ENCODE data around the gene MIAT. TPM values are rescaled to one million over a fixed set of nuclear protein-coding genes. Genes with fewer than 3 reads are reported as not detected.
A peak's percentile ranks its signal among the peaks of the same experiment; 100 is the strongest.

The MIAT gene
- total RNA-seq, 4 donors from 2014 or later: 0.05 to 1.1 (median 0.41) TPM

DNA sequence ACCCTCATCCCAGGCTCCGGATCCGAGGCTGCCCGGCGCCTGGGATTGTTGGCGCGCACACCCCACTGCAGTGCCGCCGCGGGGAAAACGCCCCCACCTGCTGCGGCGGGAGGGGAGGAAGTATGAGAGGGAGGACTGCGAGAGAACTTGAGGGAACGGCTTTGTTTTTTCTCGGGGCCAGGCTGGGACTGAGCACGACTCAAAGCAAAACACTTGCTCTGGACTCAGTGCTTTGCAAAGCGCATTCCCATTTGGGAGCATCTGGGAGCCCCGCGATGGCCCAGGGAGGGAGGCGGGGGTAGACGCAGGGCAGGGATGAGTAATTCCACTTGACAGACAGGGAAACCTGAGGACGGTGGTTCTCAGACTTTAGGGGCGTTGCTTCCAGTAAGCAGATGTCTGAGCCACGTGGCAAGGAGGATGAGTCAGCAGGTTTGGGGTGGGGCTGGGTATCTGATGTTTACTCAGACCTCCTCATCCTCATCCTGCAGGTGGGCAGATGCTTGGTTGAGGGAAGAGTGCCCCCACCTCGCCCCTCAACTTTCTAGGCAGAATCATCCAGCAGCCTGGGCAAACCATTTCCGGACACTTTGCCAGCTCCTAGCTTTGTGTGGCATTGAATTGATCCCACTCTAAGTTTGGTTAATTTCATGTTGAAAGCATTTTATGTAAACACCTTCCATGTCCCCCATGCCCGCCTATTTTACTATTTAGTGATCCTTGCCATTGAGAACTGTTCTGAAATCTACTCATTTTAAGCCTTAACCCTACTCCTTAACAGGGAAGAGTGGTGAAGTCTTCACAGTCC, 1.5 kb downstream of the MIAT start:
- TF ChIP-seq POLR2A (IDR thresholded peaks at IDR 0.05) (no peak), POLR2AphosphoS5 (IDR thresholded peaks at IDR 0.05) (peak; percentile 46), EP300 (IDR thresholded peaks at IDR 0.05) (no peak)
- H3K9me3 ChIP-seq: no peaks in the 10 kb centered on the region
- peak; percentile 37 for ATAC-seq
- H3K4me3 ChIP-seq: peak overlapping the region in 1 of 2 donors; percentile 32
- H3K4me1 ChIP-seq: peaks cover 0 to 29% (median 23%) of the 10 kb centered on the region in 3 donors
- H3K36me3 ChIP-seq: no peaks in the 10 kb centered on the region
- H3K27ac ChIP-seq: no peak overlapping the region
- WGBS, 2 donors (ENCODE audit: low coverage in 1 of 2): 13 to 21% methylated on average over 5 to 8 of the region's 27 CpGs
- H3K27me3 ChIP-seq: peaks cover 96% of the 10 kb centered on the region

DNA sequence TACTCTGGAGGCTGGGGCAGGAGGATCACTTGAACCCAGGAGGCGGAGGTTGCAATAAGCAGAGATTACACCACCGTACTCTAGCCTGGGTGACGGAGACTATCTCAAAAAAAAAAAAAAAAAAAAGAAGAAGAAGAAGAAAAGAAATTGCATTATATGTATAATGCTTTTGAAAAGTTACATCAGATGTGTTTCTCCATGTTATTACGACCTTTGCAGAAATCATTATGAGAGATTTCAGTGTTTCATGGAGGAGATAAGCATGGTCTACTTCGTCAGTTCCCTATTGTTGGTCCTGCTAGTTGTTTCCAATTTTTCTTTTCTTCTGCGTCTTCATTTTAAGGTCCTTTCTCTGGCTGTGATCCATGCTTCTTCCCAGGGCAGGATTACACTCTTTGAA, 3.0 kb downstream of the MIAT start:
- Histone ChIP-seq H3K36me3 (no peaks in the 10 kb centered on the region), H3K9me3 (no peaks in the 10 kb centered on the region), H3K27me3 (peaks cover 95% of the 10 kb centered on the region), H3K27ac (no peak overlapping the region), H3K4me1 (peaks cover 0 to 29% (median 23%) of the 10 kb centered on the region in 3 donors), H3K4me3 (no peak overlapping the region)
- TF ChIP-seq EP300 (IDR thresholded peaks at IDR 0.05): no peak
- no peak for TF ChIP-seq POLR2AphosphoS5 (IDR thresholded peaks at IDR 0.05)
- TF ChIP-seq, protein P1, sequence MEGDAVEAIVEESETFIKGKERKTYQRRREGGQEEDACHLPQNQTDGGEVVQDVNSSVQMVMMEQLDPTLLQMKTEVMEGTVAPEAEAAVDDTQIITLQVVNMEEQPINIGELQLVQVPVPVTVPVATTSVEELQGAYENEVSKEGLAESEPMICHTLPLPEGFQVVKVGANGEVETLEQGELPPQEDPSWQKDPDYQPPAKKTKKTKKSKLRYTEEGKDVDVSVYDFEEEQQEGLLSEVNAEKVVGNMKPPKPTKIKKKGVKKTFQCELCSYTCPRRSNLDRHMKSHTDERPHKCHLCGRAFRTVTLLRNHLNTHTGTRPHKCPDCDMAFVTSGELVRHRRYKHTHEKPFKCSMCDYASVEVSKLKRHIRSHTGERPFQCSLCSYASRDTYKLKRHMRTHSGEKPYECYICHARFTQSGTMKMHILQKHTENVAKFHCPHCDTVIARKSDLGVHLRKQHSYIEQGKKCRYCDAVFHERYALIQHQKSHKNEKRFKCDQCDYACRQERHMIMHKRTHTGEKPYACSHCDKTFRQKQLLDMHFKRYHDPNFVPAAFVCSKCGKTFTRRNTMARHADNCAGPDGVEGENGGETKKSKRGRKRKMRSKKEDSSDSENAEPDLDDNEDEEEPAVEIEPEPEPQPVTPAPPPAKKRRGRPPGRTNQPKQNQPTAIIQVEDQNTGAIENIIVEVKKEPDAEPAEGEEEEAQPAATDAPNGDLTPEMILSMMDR (IDR thresholded peaks at IDR 0.05): no peak
- no peak for TF ChIP-seq POLR2A (IDR thresholded peaks at IDR 0.05)
- no peak for ATAC-seq
- 49 to 71% methylated on average over 2 to 6 of the region's 6 CpGs for WGBS, 2 donors (ENCODE audit: low coverage in 1 of 2)

DNA sequence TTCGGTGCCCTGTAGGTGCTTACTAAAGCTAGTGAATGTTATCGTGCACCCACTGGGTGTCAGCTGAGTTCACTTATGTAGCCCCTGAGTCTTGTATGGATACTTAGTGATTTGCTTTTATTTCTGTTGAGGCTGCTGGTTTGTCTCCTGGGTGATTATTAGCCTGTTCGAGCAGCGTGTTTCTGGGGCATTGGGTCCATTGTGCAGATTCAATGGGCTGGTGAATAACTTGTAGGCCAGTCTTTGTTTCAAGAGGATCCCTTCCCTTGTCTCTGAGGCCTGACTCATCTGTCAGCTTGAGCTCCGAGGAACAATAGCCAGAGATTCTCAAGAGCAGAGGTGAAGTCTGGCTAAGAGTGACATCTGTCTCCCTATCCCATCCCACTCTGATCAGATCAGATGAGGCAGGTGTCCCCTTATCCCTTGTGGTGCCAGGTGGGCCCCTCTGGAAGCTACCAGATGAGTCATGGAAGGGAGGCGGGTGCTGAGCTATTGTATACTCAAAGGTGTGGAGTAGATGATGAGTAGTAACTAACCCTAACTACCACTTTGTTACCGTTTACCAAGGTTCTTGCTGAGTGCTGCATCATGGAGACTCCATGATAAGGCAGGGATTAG, 3.7 kb downstream of the MIAT start:
- Histone ChIP-seq H3K9me3 (no peaks in the 10 kb centered on the region), H3K27me3 (peaks cover 91% of the 10 kb centered on the region), H3K27ac (no peak overlapping the region), H3K4me1 (peaks cover 0 to 29% (median 23%) of the 10 kb centered on the region in 3 donors), H3K4me3 (no peak overlapping the region), H3K36me3 (no peaks in the 10 kb centered on the region)
- ATAC-seq: no peak
- TF ChIP-seq EP300 (IDR thresholded peaks at IDR 0.05) (no peak), POLR2A (IDR thresholded peaks at IDR 0.05) (no peak), POLR2AphosphoS5 (IDR thresholded peaks at IDR 0.05) (no peak)
- TF ChIP-seq, protein P1 (IDR thresholded peaks at IDR 0.05): no peak
- WGBS, 2 donors (ENCODE audit: low coverage in 1 of 2): 77 to 83% methylated on average over 1 to 3 of the region's 7 CpGs

DNA sequence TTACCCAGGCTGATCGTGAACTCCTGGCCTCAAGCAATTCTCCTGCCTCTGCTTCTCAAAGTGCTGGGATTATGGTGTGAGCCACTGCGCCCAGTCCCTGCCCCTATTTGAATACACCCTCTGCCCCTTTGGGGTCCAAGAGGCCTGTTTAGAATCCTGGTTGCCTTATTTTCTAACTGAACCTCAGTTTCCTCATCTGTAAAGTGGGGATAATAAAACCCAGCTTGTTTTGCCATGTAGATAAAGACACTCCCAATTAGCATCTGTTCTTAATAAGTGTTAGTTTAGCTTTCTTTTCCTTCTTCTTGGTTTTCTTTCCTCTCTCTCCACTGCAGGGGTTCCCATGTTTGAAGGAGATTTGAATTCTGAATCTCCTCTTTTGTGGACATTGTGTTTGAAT, 4.8 kb downstream of the MIAT start:
- ATAC-seq: no peak
- peaks cover 0 to 24% (median 20%) of the 10 kb centered on the region in 3 donors for H3K4me1 ChIP-seq
- 86% methylated on average over 1 of the region's 2 CpGs; no CpG with 5 or more reads in 1 of the 2 donors for WGBS, 2 donors (ENCODE audit: low coverage in 1 of 2)
- TF ChIP-seq POLR2AphosphoS5 (IDR thresholded peaks at IDR 0.05) (no peak), EP300 (IDR thresholded peaks at IDR 0.05) (no peak), POLR2A (IDR thresholded peaks at IDR 0.05) (no peak)
- TF ChIP-seq, protein P1 (IDR thresholded peaks at IDR 0.05): no peak
- H3K36me3 ChIP-seq: no peaks in the 10 kb centered on the region
- no peak overlapping the region for H3K4me3 ChIP-seq
- H3K27me3 ChIP-seq: peaks cover 90% of the 10 kb centered on the region
- H3K27ac ChIP-seq: no peak overlapping the region
- H3K9me3 ChIP-seq: no peaks in the 10 kb centered on the region

DNA sequence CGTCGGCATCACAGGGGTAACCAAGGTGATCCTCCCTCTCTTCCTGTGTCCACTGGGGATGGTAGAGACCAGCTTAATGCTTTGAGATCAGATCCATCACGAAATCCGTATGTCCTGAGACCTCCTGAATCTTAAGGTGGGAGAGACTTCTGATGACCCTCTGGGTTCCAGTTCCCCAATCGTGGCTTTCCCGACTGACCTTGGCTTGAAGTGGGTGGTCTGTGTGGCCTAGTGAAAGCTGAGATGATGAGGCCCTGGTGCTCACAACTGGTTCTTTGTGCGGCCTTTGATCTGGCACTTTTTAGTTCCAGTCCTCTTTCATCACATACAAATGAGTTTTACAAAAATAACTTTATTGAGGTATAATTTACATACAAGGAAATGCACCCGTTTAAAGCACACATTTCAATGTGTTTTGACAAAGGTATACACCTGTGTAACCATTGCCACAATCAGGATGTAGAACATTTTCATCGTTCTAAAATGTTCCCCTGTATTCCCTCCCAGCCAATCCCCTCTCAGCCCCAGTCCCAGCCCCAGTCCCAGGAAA, 6.1 kb downstream of the MIAT start:
- 72 to 73% methylated on average over 6 to 7 of the region's 9 CpGs for WGBS, 2 donors (ENCODE audit: low coverage in 1 of 2)
- no peaks in the 10 kb centered on the region for H3K9me3 ChIP-seq
- no peak overlapping the region for H3K27ac ChIP-seq
- H3K4me1 ChIP-seq: peaks cover 0 to 11% (median 9%) of the 10 kb centered on the region in 3 donors
- H3K36me3 ChIP-seq: no peaks in the 10 kb centered on the region
- H3K4me3 ChIP-seq: no peak overlapping the region
- TF ChIP-seq EP300 (IDR thresholded peaks at IDR 0.05): no peak
- TF ChIP-seq, protein P1 (IDR thresholded peaks at IDR 0.05): no peak
- no peak for TF ChIP-seq POLR2AphosphoS5 (IDR thresholded peaks at IDR 0.05)
- TF ChIP-seq POLR2A (IDR thresholded peaks at IDR 0.05): no peak
- H3K27me3 ChIP-seq: peaks cover 87% of the 10 kb centered on the region
- ATAC-seq: no peak

Measured in gastroesophageal sphincter (tissue), 4 donors.